Brain pericyte (primary cell): ENCODE data around the gene GRAMD4.

Experiments
- DNase-seq: peaks from one replicate; pipeline ENCODE4 v3.0.0-alpha.2; 2012; ENCODE audit warnings: low read depth, low spot score

The GRAMD4 gene

GRCh38 chr22:46598224-46598623 lies 22.0 kb upstream of the GRAMD4 start:
- no peak for DNase-seq

- DNase-seq: no peak
Measured at GRCh38 chr22:46598737-46599424, 21.3 kb upstream of the GRAMD4 start.

- DNase-seq: no peak
Measured at GRCh38 chr22:46600273-46600796, 19.9 kb upstream of the GRAMD4 start.

GRCh38 chr22:46602025-46602424 lies 18.2 kb upstream of the GRAMD4 start:
- no peak for DNase-seq

- DNase-seq: no peak
Measured at GRCh38 chr22:46604306-46604690, 15.9 kb upstream of the GRAMD4 start.

- no peak for DNase-seq
Measured at GRCh38 chr22:46605117-46605516, 15.1 kb upstream of the GRAMD4 start.

GRCh38 chr22:46606886-46607285 lies 13.3 kb upstream of the GRAMD4 start:
- DNase-seq: no peak

GRCh38 chr22:46607483-46608114 lies 12.6 kb upstream of the GRAMD4 start:
- DNase-seq: no peak

- no peak for DNase-seq
Measured at GRCh38 chr22:46609175-46609690, 11.0 kb upstream of the GRAMD4 start.

GRCh38 chr22:46609724-46610201 lies 10.4 kb upstream of the GRAMD4 start:
- DNase-seq: no peak

- DNase-seq: no peak
Measured at GRCh38 chr22:46610356-46610755, 9.8 kb upstream of the GRAMD4 start.

GRCh38 chr22:46611189-46611588 lies 9.0 kb upstream of the GRAMD4 start:
- DNase-seq: no peak

GRCh38 chr22:46612341-46612903 lies 7.8 kb upstream of the GRAMD4 start:
- DNase-seq: no peak

GRCh38 chr22:46612904-46613605 lies 7.1 kb upstream of the GRAMD4 start:
- DNase-seq: no peak

- no peak for DNase-seq
Measured at GRCh38 chr22:46613606-46614021, 6.6 kb upstream of the GRAMD4 start.

- no peak for DNase-seq
Measured at GRCh38 chr22:46614025-46614931, 5.9 kb upstream of the GRAMD4 start.

GRCh38 chr22:46617207-46617985 lies 2.8 kb upstream of the GRAMD4 start:
- no peak for DNase-seq

- DNase-seq: no peak
Measured at GRCh38 chr22:46617986-46618647, 2.1 kb upstream of the GRAMD4 start.

- DNase-seq: no peak
Measured at GRCh38 chr22:46618667-46619066, 1.5 kb upstream of the GRAMD4 start.
